ENCODE data around the gene PDLIM5.

The PDLIM5 gene

GRCh38 chr4:94581766-94582165 is 130.0 kb downstream of the PDLIM5 start:
- Mint-ChIP-seq H3K36me3 (peaks cover 10% of the 10 kb centered on the region), H3K27me3 (no peaks in the 10 kb centered on the region)

GRCh38 chr4:94582517-94582916 is 130.8 kb downstream of the PDLIM5 start:
- no peaks in the 10 kb centered on the region for H3K9me3 Mint-ChIP-seq (ENCODE audit: low read depth)
- H3K27me3 Mint-ChIP-seq, result no peaks in the 10 kb centered on the region
- no peaks in the 10 kb centered on the region for H3K4me1 Mint-ChIP-seq (ENCODE audit: low read depth)
- H3K27ac Mint-ChIP-seq, result no peak overlapping the region
- H3K36me3 Mint-ChIP-seq, result peaks cover 10% of the 10 kb centered on the region
- no peak overlapping the region for H3K4me3 Mint-ChIP-seq

More at GRCh38 chr4:94581766-94582165, 130.0 kb downstream of the PDLIM5 start:
- no peak overlapping the region for H3K27ac Mint-ChIP-seq
- H3K9me3 Mint-ChIP-seq (ENCODE audit: low read depth), result no peaks in the 10 kb centered on the region
- no peaks in the 10 kb centered on the region for H3K4me1 Mint-ChIP-seq (ENCODE audit: low read depth)
- H3K4me3 Mint-ChIP-seq, result no peak overlapping the region

- Mint-ChIP-seq H3K9me3 (ENCODE audit: low read depth) (no peaks in the 10 kb centered on the region), H3K27ac (no peak overlapping the region), H3K4me1 (ENCODE audit: low read depth) (no peaks in the 10 kb centered on the region), H3K4me3 (no peak overlapping the region), H3K27me3 (no peaks in the 10 kb centered on the region), H3K36me3 (peaks cover 10% of the 10 kb centered on the region)
These were observed 132.3 kb downstream of the PDLIM5 start for GRCh38 chr4:94583914-94584641.

- Mint-ChIP-seq H3K36me3 (peaks cover 13% of the 10 kb centered on the region), H3K27ac (no peak overlapping the region), H3K4me3 (no peak overlapping the region), H3K4me1 (ENCODE audit: low read depth) (no peaks in the 10 kb centered on the region), H3K9me3 (ENCODE audit: low read depth) (no peaks in the 10 kb centered on the region), H3K27me3 (no peaks in the 10 kb centered on the region)
These were observed 137.4 kb downstream of the PDLIM5 start for GRCh38 chr4:94588896-94589693.

GRCh38 chr4:94590493-94590892 is 138.8 kb downstream of the PDLIM5 start:
- Mint-ChIP-seq H3K36me3 (peaks cover 12% of the 10 kb centered on the region), H3K4me3 (no peak overlapping the region), H3K9me3 (ENCODE audit: low read depth) (no peaks in the 10 kb centered on the region), H3K4me1 (ENCODE audit: low read depth) (no peaks in the 10 kb centered on the region), H3K27ac (no peak overlapping the region), H3K27me3 (no peaks in the 10 kb centered on the region)

- no peaks in the 10 kb centered on the region for H3K9me3 Mint-ChIP-seq (ENCODE audit: low read depth)
- no peaks in the 10 kb centered on the region for H3K4me1 Mint-ChIP-seq (ENCODE audit: low read depth)
- H3K36me3 Mint-ChIP-seq, result peaks cover 9% of the 10 kb centered on the region
- no peak overlapping the region for H3K4me3 Mint-ChIP-seq
- no peaks in the 10 kb centered on the region for H3K27me3 Mint-ChIP-seq
- no peak overlapping the region for H3K27ac Mint-ChIP-seq
These were observed 139.5 kb downstream of the PDLIM5 start for GRCh38 chr4:94591289-94591688.

GRCh38 chr4:94595013-94595412 is 143.3 kb downstream of the PDLIM5 start:
- no peak overlapping the region for H3K27ac Mint-ChIP-seq
- H3K36me3 Mint-ChIP-seq, result peaks cover 6% of the 10 kb centered on the region
- no peaks in the 10 kb centered on the region for H3K27me3 Mint-ChIP-seq
- H3K9me3 Mint-ChIP-seq (ENCODE audit: low read depth), result no peaks in the 10 kb centered on the region
- no peak overlapping the region for H3K4me3 Mint-ChIP-seq
- no peaks in the 10 kb centered on the region for H3K4me1 Mint-ChIP-seq (ENCODE audit: low read depth)

GRCh38 chr4:94595880-94596483 is 144.2 kb downstream of the PDLIM5 start:
- Mint-ChIP-seq H3K36me3 (peaks cover 6% of the 10 kb centered on the region), H3K27me3 (no peaks in the 10 kb centered on the region), H3K27ac (no peak overlapping the region), H3K4me3 (no peak overlapping the region), H3K9me3 (ENCODE audit: low read depth) (no peaks in the 10 kb centered on the region), H3K4me1 (ENCODE audit: low read depth) (no peaks in the 10 kb centered on the region)

GRCh38 chr4:94598758-94599157 is 147.0 kb downstream of the PDLIM5 start:
- no peaks in the 10 kb centered on the region for H3K36me3 Mint-ChIP-seq
- no peaks in the 10 kb centered on the region for H3K4me1 Mint-ChIP-seq (ENCODE audit: low read depth)
- no peak overlapping the region for H3K27ac Mint-ChIP-seq
- H3K27me3 Mint-ChIP-seq, result no peaks in the 10 kb centered on the region
- no peaks in the 10 kb centered on the region for H3K9me3 Mint-ChIP-seq (ENCODE audit: low read depth)
- no peak overlapping the region for H3K4me3 Mint-ChIP-seq

- H3K9me3 Mint-ChIP-seq (ENCODE audit: low read depth), result no peaks in the 10 kb centered on the region
- no peaks in the 10 kb centered on the region for H3K4me1 Mint-ChIP-seq (ENCODE audit: low read depth)
- no peaks in the 10 kb centered on the region for H3K36me3 Mint-ChIP-seq
- H3K4me3 Mint-ChIP-seq, result no peak overlapping the region
- no peaks in the 10 kb centered on the region for H3K27me3 Mint-ChIP-seq
- H3K27ac Mint-ChIP-seq, result no peak overlapping the region
These were observed 151.5 kb downstream of the PDLIM5 start for GRCh38 chr4:94603170-94603747.

- no peaks in the 10 kb centered on the region for H3K9me3 Mint-ChIP-seq (ENCODE audit: low read depth)
- H3K27me3 Mint-ChIP-seq, result no peaks in the 10 kb centered on the region
These were observed 153.6 kb downstream of the PDLIM5 start for GRCh38 chr4:94605241-94605805.

GRCh38 chr4:94610145-94610544 is 158.4 kb downstream of the PDLIM5 start:
- peaks cover 15% of the 10 kb centered on the region for H3K4me1 Mint-ChIP-seq (ENCODE audit: low read depth)

More at GRCh38 chr4:94605241-94605805, 153.6 kb downstream of the PDLIM5 start:
- Mint-ChIP-seq H3K36me3 (no peaks in the 10 kb centered on the region), H3K4me1 (ENCODE audit: low read depth) (peaks cover 7% of the 10 kb centered on the region), H3K27ac (no peak overlapping the region), H3K4me3 (no peak overlapping the region)

GRCh38 chr4:94613248-94613647 is 161.5 kb downstream of the PDLIM5 start:
- no peaks in the 10 kb centered on the region for H3K9me3 Mint-ChIP-seq (ENCODE audit: low read depth)
- peaks cover 15% of the 10 kb centered on the region for H3K4me1 Mint-ChIP-seq (ENCODE audit: low read depth)
- no peak overlapping the region for H3K27ac Mint-ChIP-seq
- H3K27me3 Mint-ChIP-seq, result no peaks in the 10 kb centered on the region
- peaks cover 2% of the 10 kb centered on the region for H3K36me3 Mint-ChIP-seq
- no peak overlapping the region for H3K4me3 Mint-ChIP-seq

More at GRCh38 chr4:94610145-94610544, 158.4 kb downstream of the PDLIM5 start:
- H3K36me3 Mint-ChIP-seq, result no peaks in the 10 kb centered on the region
- H3K27me3 Mint-ChIP-seq, result no peaks in the 10 kb centered on the region
- H3K9me3 Mint-ChIP-seq (ENCODE audit: low read depth), result no peaks in the 10 kb centered on the region
- H3K27ac Mint-ChIP-seq, result no peak overlapping the region
- no peak overlapping the region for H3K4me3 Mint-ChIP-seq

- Mint-ChIP-seq H3K4me3 (no peak overlapping the region), H3K27me3 (no peaks in the 10 kb centered on the region), H3K9me3 (ENCODE audit: low read depth) (no peaks in the 10 kb centered on the region), H3K27ac (no peak overlapping the region), H3K4me1 (ENCODE audit: low read depth) (peaks cover 7% of the 10 kb centered on the region), H3K36me3 (peaks cover 8% of the 10 kb centered on the region)
These were observed 163.7 kb downstream of the PDLIM5 start for GRCh38 chr4:94615451-94615850.

All from activated naive CD8-positive, alpha-beta T cell (primary cell).